ENCODE data around the gene NMNAT2. TPM values are rescaled to one million over a fixed set of nuclear protein-coding genes. Genes with fewer than 3 reads are reported as not detected.

NMNAT2 gene
- total and polyA plus RNA-seq, 2 of the 8 experiments (the other 6 are each of a cell fraction or from before 2014, with no cell fraction given), result 6.5 to 20.9 TPM

GRCh38 chr1:183467687-183468086, 49.5 kb upstream of the NMNAT2 start:
- H2BK120ac ChIP-seq (replicated peaks; ENCODE audit: low read depth, low read length), result no peak overlapping the region
- H3K23ac ChIP-seq (ENCODE audit: insufficient read length), result no peak overlapping the region
- no peak for TF ChIP-seq POLR2A (IDR thresholded peaks at IDR 0.05; ENCODE audit: control extremely low read depth in 1 of 2, low read depth in 2 of 2, low read length in 2 of 2)
- TF ChIP-seq NANOG (IDR thresholded peaks at IDR 0.05; ENCODE audit: insufficient read depth, low read depth, low read length, poor library complexity, severe bottlenecking), result no peak
- no peak overlapping the region for H3K27ac ChIP-seq (ENCODE audit: low read depth, low read length)
- H4K5ac ChIP-seq (ENCODE audit: insufficient read length, low read depth, low read length), result no peak overlapping the region
- no peak for DNase-seq (ENCODE audit: low read depth in 1 of 2, low spot score in 2 of 2)
- no peak overlapping the region for H3K14ac ChIP-seq (ENCODE audit: insufficient read length)
- H3K23me2 ChIP-seq (ENCODE audit: low read depth, low read length), result peaks cover 5% of the 10 kb centered on the region; the same call in 1 of the 2 replicates
- H3K4me3 ChIP-seq (ENCODE audit: extremely low read depth in 1 of 4, insufficient read depth in 2 of 4, low read depth in 3 of 4, low read length in 4 of 4), result no peak overlapping the region
- no peak overlapping the region for H2BK15ac ChIP-seq (ENCODE audit: low read length)
- H3K4me1 ChIP-seq (replicated peaks in 1 of 4; ENCODE audit: control insufficient read depth in 3 of 4, insufficient read depth in 4 of 4, low read length in 3 of 4), result peaks cover 0 to 3% (median 1%) of the 10 kb centered on the region in 4 experiments; a peak in 3 of 7 replicates
- ChIA-PET CTCF (ENCODE audit: partially characterized antibody) (interaction anchor here (1.1 to 1.8 kb wide), 3 partner anchors 40 to 186 kb away, joined by 3 to 8 read pairs (median 8); no protein-coding TSS in a partner anchor), POLR2A (ENCODE audit: partially characterized antibody) (interaction anchor here (1.5 kb wide), 1 partner anchor 33 kb away, joined by 4 read pairs; no protein-coding TSS in a partner anchor)
- no peak overlapping the region for H3K4me2 ChIP-seq (ENCODE audit: insufficient read depth in 1 of 2, low read depth in 2 of 2, low read length in 2 of 2)
- H4K91ac ChIP-seq (replicated peaks; ENCODE audit: insufficient read length, low read length), result no peak overlapping the region
- no peak overlapping the region for H2AK5ac ChIP-seq (ENCODE audit: low read depth, low read length)
- no peak overlapping the region for H2AFZ ChIP-seq (ENCODE audit: low read length)
- no peak overlapping the region for H2BK12ac ChIP-seq (ENCODE audit: low read depth, low read length)
- 82% methylated on average over 1 of the region's 1 CpG; no CpG with 5 or more reads in 1 of the 2 experiments for WGBS, 2 experiments (ENCODE audit: extremely low coverage in 1 of 2, insufficient coverage in 1 of 2, insufficient read length in 1 of 2, insufficient replicate concordance in 2 of 2, low coverage in 1 of 2, low lambda C conversion rate in 2 of 2, missing lambda C conversion rate in 1 of 2)
- H4K8ac ChIP-seq (ENCODE audit: extremely low read depth, insufficient read depth, low read length), result no peak overlapping the region
- no peak overlapping the region for H3K9ac ChIP-seq (replicated peaks in 1 of 4; ENCODE audit: extremely low read depth in 1 of 4, low read depth in 3 of 4, low read length in 3 of 4)
- H4K20me1 ChIP-seq (replicated peaks in 1 of 2; ENCODE audit: control insufficient read depth in 1 of 2, insufficient read depth in 2 of 2, low read length in 2 of 2), result no peaks in the 10 kb centered on the region
- H3K9me3 ChIP-seq (ENCODE audit: insufficient read depth in 2 of 2, low read depth in 1 of 2, low read length in 1 of 2), result no peaks in the 10 kb centered on the region
- no peak for FAIRE-seq
- H3K18ac ChIP-seq (ENCODE audit: extremely low read depth, low read length), result no peak overlapping the region
- no peaks in the 10 kb centered on the region; a peak in 1 of 8 replicates for H3K36me3 ChIP-seq (ENCODE audit: control insufficient read depth in 2 of 4, insufficient read depth in 4 of 4, low read length in 3 of 4)
- H3K27me3 ChIP-seq (replicated peaks in 1 of 4; ENCODE audit: control insufficient read depth in 3 of 4, extremely low read depth in 1 of 4, insufficient read depth in 3 of 4, low read length in 3 of 4), result no peaks in the 10 kb centered on the region
- no peak overlapping the region for H2BK20ac ChIP-seq (ENCODE audit: low read length)
- H3K79me2 ChIP-seq (ENCODE audit: control insufficient read depth in 1 of 2, insufficient read depth in 2 of 2, low read length in 2 of 2), result peaks cover 1 to 3% of the 10 kb centered on the region in 2 experiments; a peak in 3 of 4 replicates
- H3K79me1 ChIP-seq (ENCODE audit: low read depth, low read length), result no peaks in the 10 kb centered on the region
- no peak overlapping the region for H2BK5ac ChIP-seq (ENCODE audit: low read depth, low read length)
- no peak overlapping the region for H3K4ac ChIP-seq (replicated peaks; ENCODE audit: insufficient read length, low read depth, low read length)
- H3K56ac ChIP-seq (replicated peaks; ENCODE audit: insufficient read length, low read depth, low read length), result no peak overlapping the region
